Mammary microvascular endothelial cell (primary cell): ENCODE results near the gene FGFBP3. TPM values are rescaled to one million over a fixed set of nuclear protein-coding genes. Genes with fewer than 3 reads are reported as not detected.

Source experiments
- total RNA-seq: library from RNA; depleted of rRNA; stranded (reverse); fragments of >200 nt; gene quantifications from 2 replicates; pipeline ENCODE4 v1.2.3, GENCODE V29; 2015

FGFBP3 gene, protein sequence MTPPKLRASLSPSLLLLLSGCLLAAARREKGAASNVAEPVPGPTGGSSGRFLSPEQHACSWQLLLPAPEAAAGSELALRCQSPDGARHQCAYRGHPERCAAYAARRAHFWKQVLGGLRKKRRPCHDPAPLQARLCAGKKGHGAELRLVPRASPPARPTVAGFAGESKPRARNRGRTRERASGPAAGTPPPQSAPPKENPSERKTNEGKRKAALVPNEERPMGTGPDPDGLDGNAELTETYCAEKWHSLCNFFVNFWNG
- total RNA-seq: 0.15 and 0.33 TPM in 2 replicates

DNA sequence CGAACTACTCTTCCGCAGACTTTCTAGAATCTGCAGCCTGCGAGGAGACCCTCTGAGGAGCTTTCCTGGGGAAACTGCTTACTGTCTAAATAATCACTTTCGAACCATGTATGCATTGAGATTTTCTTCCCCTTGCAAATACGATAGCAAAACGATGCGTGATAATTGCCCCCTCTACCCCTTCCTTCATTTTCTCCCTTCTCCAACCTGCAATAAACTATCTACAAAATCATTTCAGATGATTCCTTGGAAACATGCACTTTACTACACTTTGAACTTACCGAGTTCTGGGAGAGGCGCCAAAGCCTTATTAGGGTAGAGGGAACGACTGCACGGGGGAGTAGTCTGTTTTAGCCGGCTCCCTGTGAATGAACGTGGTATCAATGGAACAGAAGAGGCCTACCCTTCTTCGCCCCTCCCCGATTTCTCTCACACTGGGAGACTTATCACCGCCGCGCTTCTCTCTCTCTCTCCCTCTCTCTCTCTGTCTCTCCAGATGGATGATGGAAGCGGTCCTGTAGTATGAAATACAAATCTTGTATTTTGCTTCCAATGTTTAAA lies at the start of gene FGFBP3:
Gene FGFBP3 (minus strand): TSS at position 370 of the 561 bp plus-strand sequence. CDS start 517 bp downstream, outside the sequence.

DNA sequence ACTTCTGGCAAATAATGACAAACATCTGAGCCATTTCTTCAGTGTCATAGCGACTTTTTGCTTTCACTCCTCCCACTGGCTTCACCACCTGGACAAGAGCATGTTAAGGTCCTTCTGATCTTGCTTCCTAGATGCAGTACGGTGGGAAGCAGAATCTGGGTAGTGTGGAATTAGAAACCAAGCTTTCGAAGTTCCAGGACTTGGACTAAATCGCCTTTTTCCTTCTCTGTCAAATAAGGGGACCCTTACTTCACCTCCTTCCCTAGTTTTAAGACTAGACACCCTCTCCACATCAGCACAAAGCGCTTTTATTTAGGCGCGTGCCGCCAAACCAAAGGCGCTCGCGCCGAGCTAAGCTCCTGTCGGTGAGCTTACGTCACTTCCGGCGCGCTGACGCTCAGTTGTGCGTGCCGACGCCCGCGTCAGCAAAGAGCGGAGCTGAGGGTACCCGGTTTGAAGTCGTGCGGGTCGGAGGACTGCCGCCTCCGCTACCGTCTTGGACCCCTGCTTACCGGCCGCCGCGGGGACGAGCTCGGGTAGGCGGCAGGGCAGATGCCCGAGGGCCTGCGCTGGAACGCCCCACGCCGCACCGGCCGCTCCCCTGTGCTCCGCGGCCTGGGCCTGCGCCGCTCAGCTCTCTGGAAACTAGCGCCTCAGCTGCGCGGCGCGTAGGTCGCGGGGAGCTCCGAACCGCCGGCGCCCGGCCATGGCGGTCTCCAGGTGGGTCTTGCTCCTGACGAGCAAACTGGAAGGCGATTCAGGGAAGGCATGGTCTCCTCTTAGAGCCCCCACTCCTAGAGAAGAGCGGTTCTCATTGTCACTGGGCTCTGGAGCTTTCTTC lies 14.3 kb upstream of the FGFBP3 start, which contains the start of gene BTAF1:
Gene BTAF1 (plus strand): TSS at position 400 of the 841 bp plus-strand sequence. CDS start 307 bp downstream, at position 707.

Other genes with a start within 250 kb of the FGFBP3 start
- 25.4 and 25.8 TPM in 2 replicates for gene TNKS2, start 111.1 kb downstream of the FGFBP3 start, total RNA-seq
- gene BTAF1, start 14.3 kb upstream of the FGFBP3 start, total RNA-seq: 14.3 and 14.5 TPM in 2 replicates